Panc1 (cell line): ENCODE results near the gene SPECC1L.

Source experiments
- CTCF ChIP-seq: fragments of 450-650 bp; IDR thresholded peaks from 2 replicates; pipeline ENCODE4 v1.5.1; 2017; ENCODE audit warnings: mild to moderate bottlenecking
- POLR2AphosphoS5 ChIP-seq: IDR thresholded peaks from 2 replicates; pipeline ENCODE4 v1.6.1; 2012; ENCODE audit warnings: mild to moderate bottlenecking, low read depth, low read length, moderate library complexity
- SIN3A ChIP-seq: IDR thresholded peaks from 2 replicates; pipeline ENCODE4 v1.6.1; 2012; ENCODE audit warnings: low read depth, mild to moderate bottlenecking, low read length, moderate library complexity, borderline replicate concordance; ENCODE audit not compliant: insufficient read depth

- TF ChIP-seq CTCF (no peak), SIN3A (no peak), POLR2AphosphoS5 (no peak)
Measured at GRCh38 chr22:24408630-24409029, 138.0 kb downstream of the SPECC1L start.
